ENCODE data around the gene GNPTG. TPM values are rescaled to one million over a fixed set of nuclear protein-coding genes. Genes with fewer than 3 reads are reported as not detected.

Gene GNPTG
- total RNA-seq, 1 donor from 2014 or later = 59.9 TPM

DNA sequence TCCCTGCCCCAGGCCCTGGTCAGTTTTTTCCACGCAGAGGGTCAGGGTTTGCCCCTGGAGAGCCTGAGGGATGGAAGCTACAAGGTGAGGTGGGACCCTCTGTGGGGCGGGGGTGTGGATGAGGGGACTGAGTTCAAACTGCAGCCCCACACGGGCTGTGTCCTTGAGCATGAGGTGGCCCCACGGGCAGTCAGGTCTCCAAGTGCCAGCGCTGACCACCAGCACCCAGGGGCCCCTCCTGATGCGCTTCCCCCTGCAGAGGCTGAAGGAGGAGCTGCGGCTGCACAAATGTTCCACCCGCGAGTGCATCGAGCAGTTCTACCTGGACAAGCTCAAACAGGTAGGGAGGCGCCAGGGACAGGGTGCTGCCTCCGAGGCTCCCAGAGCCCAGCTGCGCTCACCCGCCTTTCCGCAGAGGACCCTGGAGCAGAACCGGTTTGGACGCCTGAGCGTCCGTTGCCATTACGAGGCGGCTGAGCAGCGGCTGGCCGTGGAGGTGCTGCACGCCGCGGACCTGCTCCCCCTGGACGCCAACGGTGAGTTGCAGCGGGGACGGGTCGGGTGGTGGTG lies 4.4 kb upstream of the GNPTG start:
- DNase-seq (ENCODE audit: low spot score) = peak; percentile 57

DNA sequence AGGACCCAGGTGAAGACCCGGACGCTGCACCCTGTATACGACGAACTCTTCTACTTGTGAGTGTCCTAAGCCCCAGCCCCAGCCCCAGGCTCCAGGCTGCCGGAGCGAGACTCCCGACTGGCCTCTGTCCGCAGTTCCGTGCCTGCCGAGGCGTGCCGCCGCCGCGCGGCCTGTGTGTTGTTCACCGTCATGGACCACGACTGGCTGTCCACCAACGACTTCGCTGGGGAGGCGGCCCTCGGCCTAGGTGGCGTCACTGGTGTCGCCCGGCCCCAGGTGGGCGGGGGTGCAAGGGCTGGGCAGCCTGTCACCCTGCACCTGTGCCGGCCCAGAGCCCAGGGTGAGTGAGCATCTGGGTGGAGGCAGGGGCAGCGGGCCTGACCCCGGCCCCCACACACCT lies 3.8 kb upstream of the GNPTG start:
- DNase-seq (ENCODE audit: low spot score) = no peak

DNA sequence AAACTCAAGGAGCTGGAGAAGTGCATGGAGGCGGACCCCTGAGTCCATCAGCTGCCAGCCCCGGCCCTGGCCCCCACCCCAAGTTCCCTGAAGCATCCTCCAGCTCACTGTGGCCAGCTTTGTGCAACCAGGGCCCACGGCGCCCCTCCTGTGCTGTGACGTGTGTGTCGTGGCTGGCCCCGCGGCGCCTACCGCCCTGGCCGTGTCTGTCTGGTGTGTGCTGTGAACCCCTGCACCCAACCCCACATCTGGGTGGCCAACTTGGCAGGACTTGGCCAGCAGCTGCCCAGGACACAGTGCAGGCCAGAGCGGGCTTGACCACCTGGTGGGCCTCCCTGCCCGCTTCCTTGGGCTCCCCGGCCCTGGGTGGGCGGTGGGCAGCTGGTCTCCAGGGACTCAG lies 3.3 kb upstream of the GNPTG start:
- no peak for DNase-seq (ENCODE audit: low spot score)

DNA sequence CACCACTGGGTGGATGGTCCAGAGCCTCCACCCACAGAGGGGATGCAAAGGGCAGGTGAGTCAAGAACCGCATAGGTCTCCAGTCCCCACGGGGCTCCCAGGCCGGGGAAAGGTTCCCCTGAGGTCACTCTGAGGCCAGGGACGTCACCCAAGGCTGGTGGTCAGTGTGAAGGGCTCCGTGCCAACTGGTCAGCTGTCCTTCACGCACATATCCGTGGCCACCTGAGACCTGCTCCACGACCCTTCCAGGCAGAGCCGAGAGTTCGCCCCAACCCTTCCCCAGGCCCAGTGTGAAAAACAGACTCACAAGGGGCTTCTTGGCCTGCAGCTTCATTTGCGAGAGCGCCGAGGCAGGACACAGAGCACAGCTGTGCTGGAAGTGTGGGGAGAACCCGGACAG lies 2.8 kb upstream of the GNPTG start:
- DNase-seq (ENCODE audit: low spot score) = no peak

DNA sequence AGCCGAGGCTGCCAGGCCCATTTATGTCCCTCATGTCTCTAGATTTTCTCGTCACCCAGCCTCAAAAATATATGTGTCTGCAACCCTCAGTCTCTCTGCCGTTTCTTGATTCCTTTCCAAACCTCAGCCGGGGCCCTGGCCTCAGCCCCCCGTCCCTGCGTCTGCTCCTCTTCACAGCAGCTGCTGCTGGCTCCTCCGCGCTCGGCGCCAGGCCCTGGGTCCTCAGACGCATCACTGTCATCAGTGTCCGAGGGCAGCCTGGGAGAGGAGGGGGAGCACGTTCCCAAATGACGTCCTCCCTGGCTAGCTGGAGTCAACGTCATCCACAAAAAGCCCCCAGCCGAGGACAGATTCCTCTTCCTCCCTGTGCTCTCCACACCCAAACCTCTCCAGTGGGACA lies 2.4 kb upstream of the GNPTG start:
- no peak for DNase-seq (ENCODE audit: low spot score)

DNA sequence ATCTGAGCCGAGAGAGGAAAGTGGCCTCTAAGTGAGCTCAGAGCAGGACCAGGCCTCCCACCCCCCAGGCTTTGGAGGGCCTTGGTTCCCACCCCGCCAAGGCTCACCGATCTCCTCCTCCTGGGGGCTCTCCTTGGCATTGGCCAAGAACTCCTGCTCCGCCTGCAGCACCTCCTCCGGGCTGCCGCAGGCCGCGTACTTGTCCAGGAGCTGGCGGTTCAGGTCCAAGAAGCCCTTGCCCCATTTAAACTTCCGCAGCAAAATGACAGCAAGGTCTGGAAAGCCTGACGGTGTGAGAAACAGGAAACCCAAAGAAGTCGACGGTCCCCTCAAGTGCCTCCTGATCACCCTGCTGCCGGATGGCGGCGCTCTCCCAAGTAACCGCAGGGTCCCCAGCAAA lies 1.8 kb upstream of the GNPTG start:
- DNase-seq (ENCODE audit: low spot score) = no peak

DNA sequence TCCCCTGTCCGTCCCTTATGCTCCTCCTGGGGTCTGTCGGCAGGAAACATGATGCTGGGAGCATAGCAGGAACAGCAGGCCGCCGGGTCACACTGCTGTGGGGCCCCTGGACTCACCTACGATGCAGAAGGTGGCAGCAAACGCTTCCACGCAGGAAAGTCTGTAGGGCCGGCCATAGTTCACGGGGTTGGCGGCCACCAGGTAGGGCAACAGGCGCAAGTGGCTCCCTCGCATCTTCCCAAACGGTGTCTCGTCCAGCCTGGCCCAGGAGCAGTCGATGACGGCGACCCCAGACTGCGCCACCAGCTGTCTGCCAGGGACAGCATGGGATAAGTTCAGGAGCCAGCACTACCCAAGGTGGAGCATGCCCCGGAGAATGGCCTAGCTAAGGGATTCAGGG lies 1.0 kb upstream of the GNPTG start:
- DNase-seq (ENCODE audit: low spot score) = no peak

DNA sequence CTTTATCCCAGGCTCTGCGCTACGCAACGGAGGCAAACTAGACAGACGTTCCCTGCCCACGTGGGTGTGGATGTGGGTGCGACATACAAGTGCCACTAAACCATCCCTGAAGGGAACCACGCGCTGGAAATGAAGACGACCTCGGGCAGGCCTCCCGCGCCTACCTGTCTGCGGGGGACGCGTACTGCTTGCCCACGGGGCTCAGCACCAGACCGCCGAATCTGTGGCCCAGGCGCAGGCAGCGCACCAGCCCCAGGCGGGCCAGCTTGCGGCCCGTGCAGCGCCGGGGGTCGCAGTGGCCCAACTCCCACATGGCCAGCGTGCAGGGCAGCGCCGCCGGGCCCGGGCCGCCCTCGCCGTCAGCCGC lies 533 bp upstream of the GNPTG start:
- DNase-seq (ENCODE audit: low spot score) = no peak

DNA sequence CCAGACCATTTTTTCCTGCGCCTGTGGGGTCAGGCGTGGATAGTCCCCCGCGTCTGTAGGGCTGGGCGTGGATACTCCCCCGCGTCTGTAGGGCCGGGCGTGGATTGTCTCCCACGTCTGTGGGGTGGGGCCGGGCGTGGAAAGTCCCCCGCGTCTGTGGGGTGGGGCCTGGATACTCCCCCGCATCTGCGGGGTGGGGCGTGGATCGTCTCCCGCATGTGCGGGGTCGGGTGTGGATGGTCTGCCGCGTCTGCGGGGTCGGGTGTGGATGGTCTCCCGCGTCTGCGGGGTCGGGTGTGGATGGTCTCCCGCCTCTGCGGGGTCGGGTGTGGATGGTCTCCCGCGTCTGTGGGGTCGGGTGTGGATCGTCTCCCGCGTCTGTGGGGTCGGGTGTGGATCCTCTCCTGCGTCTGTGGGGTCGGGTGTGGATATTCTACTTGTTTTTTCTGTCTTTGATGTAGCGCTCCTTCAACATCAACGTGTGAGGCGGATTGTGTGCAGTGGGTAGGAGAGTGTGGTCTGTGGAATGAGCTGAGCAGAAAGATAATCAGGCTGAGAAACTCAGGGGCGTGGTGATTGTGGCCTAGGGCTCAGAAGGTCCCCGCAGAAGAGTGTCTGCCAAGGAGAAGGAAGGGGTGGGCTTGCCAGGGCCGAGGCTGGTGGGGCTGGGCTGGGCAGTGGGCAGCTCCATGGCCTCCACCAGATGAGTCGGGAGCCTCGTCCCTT lies 3.2 kb downstream of the GNPTG start:
- DNase-seq (ENCODE audit: low spot score) = no peak

DNA sequence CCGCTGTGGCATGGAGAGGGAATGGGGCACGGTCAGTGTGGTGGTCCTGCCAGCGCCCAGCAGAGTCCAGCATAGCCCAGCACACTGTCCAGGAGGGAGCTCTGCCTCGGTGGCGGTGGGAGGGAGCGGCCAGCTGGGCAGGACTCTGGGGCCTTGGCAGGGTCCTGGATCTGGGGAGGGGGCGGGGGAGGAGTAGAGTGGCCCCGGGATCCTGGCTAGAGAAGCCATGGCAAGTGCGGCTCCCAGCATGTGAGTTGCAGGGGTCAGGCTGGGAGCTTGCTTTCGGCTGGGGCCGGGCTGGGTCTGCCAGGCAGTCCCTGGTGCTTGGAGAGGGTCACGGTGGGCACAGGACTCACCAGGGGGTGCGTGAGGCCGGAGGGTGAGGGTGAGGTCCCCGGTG lies 3.9 kb downstream of the GNPTG start:
- no peak for DNase-seq (ENCODE audit: low spot score)

DNA sequence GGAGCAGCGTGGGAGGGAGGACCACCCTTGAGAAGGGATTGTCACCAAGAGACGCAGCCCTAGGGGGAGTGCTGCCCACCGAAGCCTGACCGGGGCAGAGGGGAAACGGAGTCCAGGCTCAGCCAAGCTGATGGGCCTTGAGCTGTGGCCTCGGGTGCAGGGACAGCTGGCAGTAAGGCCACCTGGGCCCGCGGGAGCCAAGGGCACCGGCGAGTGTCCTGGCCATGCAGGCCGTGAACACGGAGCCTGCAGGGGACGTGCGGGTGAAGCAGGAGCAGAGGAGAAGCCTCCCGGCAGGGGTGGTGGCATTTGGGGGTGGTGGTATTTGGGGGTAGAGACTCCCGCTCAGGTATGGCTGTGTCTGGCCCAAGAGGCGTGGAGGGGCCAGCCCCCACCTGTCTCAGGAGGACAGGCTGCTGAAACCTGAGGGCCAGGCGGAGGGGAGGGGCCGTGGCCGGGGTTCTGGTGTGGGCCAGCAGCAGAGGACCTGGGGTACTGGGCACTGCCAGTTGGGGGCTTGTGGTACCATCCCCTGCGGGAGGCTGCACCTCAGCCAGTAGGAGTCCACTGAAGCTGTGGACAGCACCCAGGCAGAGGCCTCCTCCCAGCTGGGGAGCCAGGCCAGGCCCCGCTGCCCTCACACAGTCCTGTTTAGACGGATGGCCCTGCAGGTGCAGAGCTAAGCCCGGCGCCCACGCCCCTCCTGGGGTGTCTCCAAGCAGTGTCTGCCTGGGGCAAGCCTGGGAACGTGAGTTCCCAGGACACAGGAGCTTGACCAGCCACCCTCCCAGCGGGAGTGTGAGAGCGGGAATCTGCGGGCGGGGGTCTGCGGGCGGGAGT lies 4.5 kb downstream of the GNPTG start:
- no peak for DNase-seq (ENCODE audit: low spot score)

DNA sequence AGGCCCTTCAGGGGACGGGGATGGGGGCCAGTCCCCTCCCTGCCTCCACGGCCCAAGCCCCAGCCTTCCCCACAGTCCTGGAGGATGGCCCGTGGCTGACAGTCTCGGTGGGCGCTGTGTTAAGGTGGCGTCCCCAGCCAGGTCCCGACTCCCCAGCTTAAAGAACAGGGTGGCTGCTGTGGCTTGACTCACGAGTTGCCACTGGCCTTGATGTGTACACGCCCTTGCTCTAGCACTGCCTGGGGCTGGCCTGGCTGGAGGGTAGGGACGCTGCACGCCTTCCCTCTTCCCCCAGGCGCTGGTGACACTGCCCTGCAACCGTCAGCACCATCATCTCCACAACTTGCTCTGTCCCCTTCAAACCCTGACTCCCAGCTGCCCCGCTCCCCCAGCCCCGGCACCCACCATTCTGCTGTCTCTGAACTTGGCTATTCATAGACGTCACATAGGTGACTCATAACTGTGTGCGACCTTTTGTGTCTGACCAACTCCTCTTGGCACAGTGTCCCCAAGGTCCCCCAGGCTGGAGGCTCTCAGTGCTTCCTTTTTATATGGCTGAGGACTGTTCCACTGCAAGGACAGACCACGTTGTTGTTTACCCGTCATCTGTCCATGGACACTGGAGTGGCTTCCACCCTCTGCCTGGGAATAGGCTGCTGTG lies 6.3 kb downstream of the GNPTG start:
- no peak for DNase-seq (ENCODE audit: low spot score)

DNA sequence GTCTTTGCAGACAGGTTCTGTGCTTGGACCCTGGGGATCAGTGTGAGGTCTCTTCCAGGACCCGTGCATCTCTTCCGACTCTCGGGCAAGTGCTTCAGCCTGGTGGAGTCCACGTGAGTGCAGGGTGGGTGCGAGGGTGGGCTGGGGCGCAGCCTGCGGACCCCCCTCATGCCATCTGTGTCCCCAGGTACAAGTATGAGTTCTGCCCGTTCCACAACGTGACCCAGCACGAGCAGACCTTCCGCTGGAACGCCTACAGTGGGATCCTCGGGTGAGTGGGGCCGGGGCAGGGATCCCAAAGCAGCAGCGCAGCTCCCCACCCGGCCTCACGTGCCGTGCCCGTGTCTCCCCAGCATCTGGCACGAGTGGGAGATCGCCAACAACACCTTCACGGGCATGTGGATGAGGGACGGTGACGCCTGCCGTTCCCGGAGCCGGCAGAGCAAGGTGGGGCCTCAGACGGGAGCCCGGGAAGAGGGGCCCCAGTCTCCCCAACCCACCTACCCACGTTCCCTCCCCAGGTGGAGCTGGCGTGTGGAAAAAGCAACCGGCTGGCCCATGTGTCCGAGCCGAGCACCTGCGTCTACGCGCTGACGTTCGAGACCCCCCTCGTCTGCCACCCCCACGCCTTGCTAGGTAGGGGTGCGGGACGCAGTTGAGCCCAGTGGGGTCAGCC lies 10.1 kb downstream of the GNPTG start:
- DNase-seq (ENCODE audit: low spot score) = no peak

DNA sequence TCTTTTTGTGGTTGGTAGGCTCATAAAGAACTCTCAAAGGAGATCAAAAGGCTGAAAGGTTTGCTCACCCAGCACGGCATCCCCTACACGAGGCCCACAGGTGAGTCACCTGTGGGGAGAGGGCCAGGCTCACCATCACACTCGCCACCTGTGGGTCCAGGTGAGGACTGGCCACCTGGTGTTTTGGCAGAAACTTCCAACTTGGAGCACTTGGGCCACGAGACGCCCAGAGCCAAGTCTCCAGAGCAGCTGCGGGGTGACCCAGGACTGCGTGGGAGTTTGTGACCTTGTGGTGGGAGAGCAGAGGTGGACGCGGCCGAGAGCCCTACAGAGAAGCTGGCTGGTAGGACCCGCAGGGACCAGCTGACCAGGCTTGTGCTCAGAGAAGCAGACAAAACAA lies 11.1 kb downstream of the GNPTG start:
- no peak for DNase-seq (ENCODE audit: low spot score)

DNA sequence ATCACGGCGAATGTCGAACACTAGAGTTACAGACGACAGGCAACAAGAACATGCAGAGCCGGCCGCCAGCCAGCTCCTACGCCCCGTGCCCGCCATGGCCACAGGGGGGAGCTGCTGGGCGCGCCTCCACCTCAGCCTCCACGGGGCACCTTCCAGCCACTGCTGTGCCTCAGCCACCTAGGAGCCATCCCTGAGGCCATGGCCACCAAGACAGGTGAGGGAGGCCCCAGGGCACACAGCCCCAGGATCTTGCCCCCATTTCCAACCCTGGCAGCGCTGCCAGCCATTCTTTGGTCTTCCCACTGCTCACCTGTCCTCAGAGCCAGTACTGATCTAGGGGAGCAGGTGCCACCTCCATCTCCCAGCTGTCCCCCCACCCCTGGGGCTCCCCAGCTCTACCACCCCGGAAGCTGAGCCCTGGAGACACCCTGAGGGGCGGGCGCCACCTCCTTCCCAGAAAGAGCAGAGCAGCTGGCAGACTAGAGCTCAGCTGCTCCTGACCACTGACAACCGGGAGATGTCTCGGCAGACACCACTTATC lies 11.8 kb downstream of the GNPTG start:
- no peak for DNase-seq (ENCODE audit: low spot score)

DNA sequence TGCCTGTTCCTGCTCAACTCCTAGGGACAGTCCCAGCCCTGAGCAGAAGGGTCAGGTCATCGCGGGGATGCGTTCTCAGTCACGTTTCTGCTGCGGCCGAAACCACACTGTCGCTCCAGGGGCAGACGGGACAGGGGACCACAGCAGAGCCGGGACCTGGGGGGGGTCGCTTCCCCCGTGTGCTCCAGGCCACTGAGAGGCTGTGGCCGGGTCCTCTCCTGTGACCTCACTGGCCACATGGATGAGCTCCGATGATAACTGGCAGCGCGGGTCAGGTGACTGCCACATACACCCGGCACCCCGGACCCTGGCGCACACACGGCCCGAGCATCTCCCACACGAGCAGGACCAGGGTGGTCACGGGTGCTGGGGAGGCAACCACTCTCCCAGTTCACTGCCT lies 12.8 kb downstream of the GNPTG start:
- DNase-seq (ENCODE audit: low spot score) = no peak

DNA sequence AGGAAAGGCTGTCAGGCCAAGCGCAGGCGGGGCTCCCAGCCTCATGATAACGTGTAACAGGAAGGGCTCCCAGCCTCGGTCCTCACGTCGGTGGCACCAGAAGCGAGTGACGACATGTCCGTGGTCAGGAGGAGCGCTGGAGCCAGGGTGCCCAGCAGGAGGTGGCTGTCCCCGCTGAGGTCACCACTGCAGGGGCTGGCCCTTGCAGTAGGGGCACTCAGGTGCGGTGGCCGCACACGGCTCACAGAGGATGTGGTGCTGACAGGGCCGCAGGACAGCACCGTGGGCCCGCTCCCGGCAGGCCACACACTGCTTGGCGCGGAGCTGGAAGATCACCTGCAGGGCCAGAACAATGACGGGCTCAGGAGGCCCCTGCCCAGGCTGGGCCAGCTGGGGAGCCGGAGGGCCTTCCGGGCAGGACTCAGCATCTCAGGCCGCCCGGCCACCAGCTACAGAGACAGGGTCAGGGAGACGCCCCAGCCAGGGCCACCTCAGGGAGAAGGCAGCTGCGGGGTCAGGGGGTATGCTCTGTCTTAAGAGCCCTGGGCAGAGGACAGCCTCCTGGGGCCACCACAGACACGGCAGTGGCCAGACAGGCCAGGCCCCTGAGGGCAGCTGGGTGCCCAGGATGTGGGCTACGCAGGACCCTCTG lies 14.5 kb downstream of the GNPTG start:
- no peak for DNase-seq (ENCODE audit: low spot score)

DNA sequence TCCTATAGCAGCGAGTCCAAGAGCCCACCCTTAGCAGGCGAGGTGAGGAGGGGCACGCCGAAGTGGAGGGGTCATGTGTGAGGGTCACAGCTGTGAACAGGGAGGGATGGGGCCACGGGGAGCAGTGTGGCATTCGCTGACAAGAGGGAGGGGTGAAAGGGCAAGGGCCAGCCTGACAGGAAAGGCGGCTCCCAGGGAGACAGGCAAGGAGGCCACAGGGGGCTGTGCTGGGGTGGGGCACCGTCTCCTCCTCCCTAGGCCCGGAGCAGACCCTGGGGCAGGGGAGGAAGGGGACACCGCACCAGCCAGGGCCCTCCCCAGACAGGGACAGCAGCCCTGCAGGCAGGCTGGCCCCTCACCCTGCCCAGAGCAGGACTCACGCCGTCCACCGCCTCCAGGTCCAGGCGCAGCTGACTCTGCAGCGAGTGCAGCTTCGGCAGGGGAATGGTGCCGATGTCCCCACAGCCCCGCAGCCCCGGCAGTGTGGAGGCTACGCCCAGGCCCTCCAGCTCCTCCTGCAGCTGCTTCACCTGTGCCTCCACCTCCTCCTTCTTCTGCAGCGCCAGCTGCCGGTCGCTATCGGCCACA lies 15.1 kb downstream of the GNPTG start:
- DNase-seq (ENCODE audit: low spot score) = no peak

DNA sequence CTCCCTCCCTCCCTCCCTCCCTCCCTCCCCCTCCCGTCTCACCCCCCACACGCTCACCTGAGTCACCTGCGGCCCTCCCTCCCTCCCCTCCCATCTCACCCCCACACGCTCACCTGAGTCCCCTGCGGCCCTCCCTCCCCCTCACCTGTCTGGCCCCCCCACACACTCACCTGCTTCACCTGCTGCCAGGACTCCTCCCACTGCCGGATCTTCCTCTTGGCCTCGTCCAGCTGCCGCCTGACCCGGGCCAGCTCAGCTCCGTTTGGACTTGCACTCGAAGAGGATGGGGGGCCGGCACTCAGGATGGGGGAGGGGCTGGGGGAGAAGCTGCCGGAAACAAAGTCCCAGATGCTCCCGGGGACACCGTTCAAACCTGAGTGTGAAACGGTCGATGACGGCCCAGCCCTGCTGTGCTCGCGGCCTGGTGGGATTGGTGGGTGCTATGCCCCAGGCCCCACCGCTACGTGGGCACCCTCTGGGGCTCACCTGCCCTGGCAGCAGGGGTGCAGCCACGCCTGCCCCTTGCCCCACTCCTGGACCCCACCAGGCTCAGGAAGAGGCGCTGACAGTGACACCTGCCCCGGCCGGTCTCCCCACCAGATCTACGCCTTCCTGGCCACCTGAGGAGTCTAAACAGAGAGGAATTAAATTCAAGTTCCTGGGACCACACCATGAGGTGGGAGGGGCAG lies 15.9 kb downstream of the GNPTG start:
- DNase-seq (ENCODE audit: low spot score) = no peak
